Stimulated activated CD8-positive, alpha-beta memory T cell treated with anti-CD3 and anti-CD28 coated beads, Interleukin-7, amount 100 ng/mL, for 24 hours (primary cell): ENCODE measurements around the gene NCR2.
"Not testable (repeated sequence)": the region's sequence is repeated elsewhere in the genome, so short reads cannot be mapped to it uniquely, and the experiment has no call there.

Source experiments
- DNase-seq: peaks from one replicate; pipeline ENCODE4 v3.0.0-alpha.2; 2020; ENCODE audit warnings: low read depth

Gene NCR2, protein sequence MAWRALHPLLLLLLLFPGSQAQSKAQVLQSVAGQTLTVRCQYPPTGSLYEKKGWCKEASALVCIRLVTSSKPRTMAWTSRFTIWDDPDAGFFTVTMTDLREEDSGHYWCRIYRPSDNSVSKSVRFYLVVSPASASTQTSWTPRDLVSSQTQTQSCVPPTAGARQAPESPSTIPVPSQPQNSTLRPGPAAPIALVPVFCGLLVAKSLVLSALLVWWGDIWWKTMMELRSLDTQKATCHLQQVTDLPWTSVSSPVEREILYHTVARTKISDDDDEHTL

DNA sequence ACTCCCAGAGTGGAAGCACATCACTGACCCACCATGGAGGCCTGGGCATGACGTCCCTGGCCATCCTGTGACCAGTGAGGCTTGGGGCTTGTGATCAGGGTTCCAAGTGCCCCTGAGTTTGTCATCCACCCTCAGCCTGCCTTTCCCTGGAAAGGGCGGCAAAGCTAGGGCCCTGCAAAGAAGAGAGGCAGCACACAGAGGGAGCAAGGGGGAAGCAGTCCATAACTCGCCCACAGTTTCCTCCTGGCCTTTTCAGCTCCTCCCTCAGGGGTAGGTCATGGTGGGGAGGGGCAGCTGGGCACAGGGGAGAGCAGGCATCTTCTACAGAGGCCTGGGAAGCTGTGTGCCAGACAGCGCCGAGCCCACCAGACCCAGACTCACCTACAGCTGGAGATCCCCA is at the start of gene NCR2:
NCR2 (plus strand) TSS at position 313 of the 400 bp plus-strand sequence. CDS start 269 bp downstream, outside the sequence.
- DNase-seq, result no peak

GRCh38 chr6:41286544-41287346 is 48.7 kb upstream of the NCR2 start, which contains the start of gene TREM1:
Gene TREM1, minus strand, starts transcription at chr6:41286682. Its CDS starts 27 bp downstream, at chr6:41286655.
- no peak for DNase-seq

GRCh38 chr6:41288030-41288753 is 47.2 kb upstream of the NCR2 start:
- DNase-seq, result no peak

GRCh38 chr6:41288754-41289129 is 46.7 kb upstream of the NCR2 start:
- DNase-seq, result no peak

- no peak for DNase-seq
These were observed 45.6 kb upstream of the NCR2 start for GRCh38 chr6:41289815-41290214.

DNA sequence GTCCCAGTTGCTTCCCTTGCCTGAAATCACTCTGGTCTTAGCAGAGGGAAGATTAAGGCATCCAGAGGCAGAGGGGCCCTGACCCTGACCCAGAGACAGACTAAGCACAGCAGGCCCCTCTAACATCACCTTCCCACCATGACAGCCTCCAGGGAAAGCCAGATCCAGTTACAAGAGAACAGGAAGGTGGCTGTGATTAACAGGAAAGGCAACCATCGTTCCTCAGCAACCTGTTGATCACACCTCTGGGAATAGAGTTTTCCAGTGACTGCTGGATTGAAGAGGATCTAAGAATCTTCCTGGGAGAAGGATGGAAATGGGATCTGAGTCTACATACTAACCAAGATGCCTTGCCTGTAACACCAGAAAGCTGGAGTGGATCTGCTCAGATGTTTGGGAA is 43.7 kb upstream of the NCR2 start:
- DNase-seq, result no peak

DNA sequence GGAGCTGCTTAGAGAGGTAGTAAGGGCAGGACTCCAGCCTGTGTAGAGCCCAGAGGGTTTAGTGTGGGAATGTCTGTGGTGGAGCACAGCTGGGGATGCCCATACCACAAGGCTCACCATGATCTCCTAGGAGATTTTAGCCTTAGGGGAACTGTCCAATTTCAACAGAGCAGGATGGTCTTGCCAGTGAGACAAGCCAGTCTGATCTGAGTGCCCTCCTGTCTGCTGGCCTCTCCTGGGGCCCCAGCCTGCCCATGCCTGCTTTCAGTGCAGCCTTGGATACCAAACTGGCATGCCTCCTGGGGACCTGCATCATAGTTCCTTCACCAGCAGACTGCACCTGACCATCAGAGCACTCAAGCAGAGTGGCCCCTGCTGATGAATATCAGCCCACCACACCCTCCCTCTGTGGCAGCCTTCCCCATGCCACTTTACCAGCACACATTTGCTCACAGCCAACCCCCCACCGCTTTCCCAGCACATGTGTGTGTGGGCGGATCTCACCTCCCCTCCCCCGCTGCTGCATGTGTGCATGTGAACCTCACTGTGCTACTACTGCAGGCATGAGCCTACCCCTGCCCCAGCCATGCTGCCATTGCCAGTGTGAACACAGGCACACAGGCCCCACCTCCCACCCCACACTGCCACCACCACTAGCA is 41.1 kb upstream of the NCR2 start:
- DNase-seq, result no peak

- DNase-seq, result not testable (repeated sequence)
These were observed 38.2 kb upstream of the NCR2 start for GRCh38 chr6:41297248-41297647.

- no peak for DNase-seq
These were observed 36.5 kb upstream of the NCR2 start for GRCh38 chr6:41298785-41299502.

GRCh38 chr6:41302638-41303037 is 32.8 kb upstream of the NCR2 start:
- DNase-seq, result no peak

DNA sequence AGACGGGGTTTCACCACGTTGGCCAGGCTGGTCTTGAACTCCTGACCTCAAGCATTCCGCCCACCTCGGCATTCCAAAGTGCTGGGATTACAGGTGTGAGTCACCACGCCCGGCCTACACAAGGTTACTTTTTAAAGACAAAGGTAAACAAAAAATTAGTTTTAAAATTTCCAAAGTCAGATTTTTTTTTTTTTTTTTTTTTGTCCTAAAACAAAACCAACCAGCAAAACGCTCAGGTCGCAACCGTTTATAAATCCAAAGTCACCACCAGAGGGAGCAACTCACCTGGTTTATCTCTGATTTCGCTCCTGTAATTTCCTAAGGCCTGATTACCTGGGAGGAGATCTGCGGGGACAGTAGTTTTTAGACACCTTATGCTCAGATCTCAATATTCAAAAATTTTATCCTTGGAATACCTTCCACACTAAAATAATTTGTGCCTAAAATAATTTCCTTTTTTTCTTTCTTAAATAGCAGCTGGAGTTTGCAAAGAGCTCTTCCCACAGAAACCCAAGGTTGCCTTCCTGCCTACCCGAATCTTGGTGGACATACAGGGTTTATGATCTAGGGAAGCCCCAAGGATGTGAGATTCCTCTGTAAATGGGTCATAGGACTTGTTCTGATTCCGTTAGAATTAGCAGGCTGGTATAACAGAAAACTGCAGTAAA is 29.1 kb upstream of the NCR2 start:
- DNase-seq, result no peak

- no peak for DNase-seq
These were observed 20.2 kb upstream of the NCR2 start for GRCh38 chr6:41315203-41315602.

DNA sequence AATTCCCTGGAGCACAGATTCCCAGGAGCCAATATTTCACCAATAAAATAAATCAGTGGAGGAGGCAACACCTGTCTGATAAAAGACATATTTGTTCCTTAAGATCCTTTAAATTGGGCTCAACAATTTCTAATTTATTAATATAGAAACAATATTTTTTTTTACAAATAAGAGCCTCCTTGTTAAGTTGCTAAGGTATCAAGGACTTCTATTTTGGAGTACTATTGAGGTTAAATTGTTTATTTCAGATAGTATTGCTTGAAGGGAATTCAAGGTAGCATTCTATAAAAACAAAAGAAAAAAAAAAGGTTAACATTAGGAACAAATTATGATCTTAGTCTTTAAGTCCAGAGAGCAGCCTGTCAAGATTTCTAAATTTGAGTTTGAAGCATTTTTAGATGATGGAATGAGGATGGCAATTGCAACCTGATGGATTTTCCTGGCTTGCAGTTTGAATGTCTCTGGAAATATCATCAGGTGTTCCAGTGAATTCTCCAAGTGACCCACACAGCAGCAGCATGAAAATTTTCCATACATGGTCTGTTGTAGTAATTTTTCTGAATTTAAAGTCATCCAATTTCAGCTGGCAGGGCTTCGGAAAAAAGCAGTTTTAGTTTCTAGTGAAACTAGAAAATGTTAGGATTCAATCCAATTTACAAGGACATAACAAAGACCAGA is 19.3 kb upstream of the NCR2 start:
- DNase-seq, result no peak

DNA sequence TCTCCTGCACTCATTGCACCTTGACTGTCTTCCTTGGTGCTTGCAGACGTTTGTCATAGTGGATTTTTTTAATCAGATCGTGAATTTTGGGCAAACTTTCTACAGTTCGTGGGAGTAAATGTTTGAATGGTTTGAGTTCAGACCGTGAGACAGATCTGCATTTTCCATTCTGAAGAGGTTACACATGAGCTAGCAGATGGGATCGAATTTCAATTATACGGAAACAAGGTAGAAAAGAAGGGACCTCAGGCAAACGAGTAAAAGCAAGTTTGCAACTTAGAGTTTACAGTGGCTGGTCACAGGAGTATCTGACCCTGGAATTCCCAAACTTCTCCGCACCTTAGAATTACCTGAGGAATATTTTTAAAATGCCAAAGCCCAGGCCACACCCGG is 17.2 kb upstream of the NCR2 start:
- no peak for DNase-seq

DNA sequence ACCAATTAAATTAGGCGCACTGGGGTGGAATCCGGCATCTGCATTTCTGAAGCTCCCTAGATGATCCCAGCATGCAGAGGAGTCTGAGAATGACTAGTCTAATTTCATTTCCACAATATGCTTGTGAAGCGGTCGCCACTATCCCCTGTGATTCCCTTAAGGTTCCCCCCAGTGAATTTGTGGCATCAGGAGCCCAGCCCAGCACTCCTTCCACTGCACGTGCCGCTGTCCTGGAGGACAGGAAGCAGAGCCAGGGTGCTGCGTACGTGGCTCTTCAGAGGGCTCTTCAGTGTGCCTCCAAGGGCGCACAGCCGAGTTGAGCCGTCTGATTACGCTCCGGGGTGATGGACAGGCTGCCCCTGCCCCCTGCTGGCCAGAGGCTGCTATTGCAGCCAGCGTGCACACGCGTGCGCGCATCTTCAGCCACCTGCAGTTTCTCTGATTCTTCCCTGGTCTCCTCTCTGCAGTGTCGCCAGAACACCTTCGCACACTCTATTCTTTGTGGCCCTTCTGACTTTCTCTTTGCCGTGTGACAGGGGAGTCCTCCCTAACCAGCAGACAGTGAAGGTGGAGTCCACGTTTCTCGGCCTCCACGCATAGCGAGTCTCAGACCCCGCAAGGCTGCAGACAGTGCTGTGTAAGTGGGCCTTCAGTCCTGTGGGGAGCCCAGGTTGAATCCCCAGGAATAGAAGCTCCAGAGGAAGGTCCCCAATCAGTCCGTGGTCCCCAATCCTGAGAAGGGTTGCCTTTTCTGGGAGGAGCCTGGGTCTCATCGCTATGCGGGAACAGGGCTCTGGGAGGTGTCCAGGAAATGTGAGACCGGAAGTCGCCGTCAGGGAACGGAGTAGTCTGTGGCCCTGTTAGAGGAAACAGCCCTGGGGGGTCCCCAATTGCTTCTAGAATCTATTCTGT is 16.5 kb upstream of the NCR2 start:
- DNase-seq, result peak; percentile 64

- DNase-seq, result no peak
These were observed 14.2 kb upstream of the NCR2 start for GRCh38 chr6:41321183-41321582.

- DNase-seq, result no peak
These were observed 9.9 kb upstream of the NCR2 start for GRCh38 chr6:41325446-41326066.

- DNase-seq, result no peak
These were observed 9.3 kb upstream of the NCR2 start for GRCh38 chr6:41326092-41326491.

GRCh38 chr6:41327177-41327576 is 8.2 kb upstream of the NCR2 start:
- no peak for DNase-seq
